ENCODE measurements around the gene ITPK1.

DNA sequence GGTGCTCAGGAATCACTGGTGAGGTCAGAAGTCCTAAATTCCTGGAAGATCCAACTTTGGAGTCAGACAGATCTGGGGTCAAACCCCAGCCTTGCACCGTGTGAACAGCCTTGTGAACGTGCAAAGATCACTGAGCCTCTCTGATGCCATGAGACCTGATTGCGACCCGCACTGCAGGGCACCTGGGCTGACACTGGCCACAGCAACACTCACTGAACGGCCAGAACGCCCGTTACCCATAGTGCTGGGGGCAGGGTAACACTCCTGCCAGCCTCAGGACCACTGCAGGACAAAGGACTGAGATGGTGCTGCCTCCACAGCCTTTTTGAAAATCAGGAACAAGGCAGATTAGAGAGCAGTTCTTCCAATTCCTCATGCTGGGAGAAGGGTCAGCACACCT is 164.5 kb downstream of the ITPK1 start:
- TF ChIP-seq, protein P1, sequence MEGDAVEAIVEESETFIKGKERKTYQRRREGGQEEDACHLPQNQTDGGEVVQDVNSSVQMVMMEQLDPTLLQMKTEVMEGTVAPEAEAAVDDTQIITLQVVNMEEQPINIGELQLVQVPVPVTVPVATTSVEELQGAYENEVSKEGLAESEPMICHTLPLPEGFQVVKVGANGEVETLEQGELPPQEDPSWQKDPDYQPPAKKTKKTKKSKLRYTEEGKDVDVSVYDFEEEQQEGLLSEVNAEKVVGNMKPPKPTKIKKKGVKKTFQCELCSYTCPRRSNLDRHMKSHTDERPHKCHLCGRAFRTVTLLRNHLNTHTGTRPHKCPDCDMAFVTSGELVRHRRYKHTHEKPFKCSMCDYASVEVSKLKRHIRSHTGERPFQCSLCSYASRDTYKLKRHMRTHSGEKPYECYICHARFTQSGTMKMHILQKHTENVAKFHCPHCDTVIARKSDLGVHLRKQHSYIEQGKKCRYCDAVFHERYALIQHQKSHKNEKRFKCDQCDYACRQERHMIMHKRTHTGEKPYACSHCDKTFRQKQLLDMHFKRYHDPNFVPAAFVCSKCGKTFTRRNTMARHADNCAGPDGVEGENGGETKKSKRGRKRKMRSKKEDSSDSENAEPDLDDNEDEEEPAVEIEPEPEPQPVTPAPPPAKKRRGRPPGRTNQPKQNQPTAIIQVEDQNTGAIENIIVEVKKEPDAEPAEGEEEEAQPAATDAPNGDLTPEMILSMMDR (IDR thresholded peaks at IDR 0.05) = no peak
- no peak for TF ChIP-seq POLR2A (IDR thresholded peaks at IDR 0.05)
